Calu3 (cell line): ENCODE results near the gene JCHAIN. TPM values are rescaled to one million over a fixed set of nuclear protein-coding genes. Genes with fewer than 3 reads are reported as not detected.
"Not testable (repeated sequence)": the region's sequence is repeated elsewhere in the genome, so short reads cannot be mapped to it uniquely, and the experiment has no call there.

ENCODE experiments used
- BruUV-seq: library from RNA; stranded (reverse); fragments of 400-500 nt; replicated peaks from 2 replicates; lab custom pipeline; 2021; lab: Mats Ljungman, UMichigan
- CTCF ChIA-PET: fragments of 300-600 bp; sonication (Branson Sonifier 250); formaldehyde crosslinking; loops from one replicate; lab custom pipeline; 2022; ENCODE audit warnings: antibody characterized with exemption; lab: Charles Lee
- DNase-seq: peaks from one replicate; pipeline ENCODE4 v3.0.0; 2022
- H3K27ac Mint-ChIP-seq: one replicate; pipeline ENCODE4 v1.8.0; 2022; ENCODE audit warnings: mixed read lengths; ENCODE audit not compliant: unreplicated experiment
- H3K27me3 Mint-ChIP-seq: one replicate; pipeline ENCODE4 v1.8.0; 2022; ENCODE audit warnings: mixed read lengths; ENCODE audit not compliant: unreplicated experiment
- H3K36me3 Mint-ChIP-seq: one replicate; pipeline ENCODE4 v1.8.0; 2022; ENCODE audit warnings: mild to moderate bottlenecking, moderate library complexity, mixed read lengths; ENCODE audit not compliant: insufficient read depth, unreplicated experiment
- H3K4me1 Mint-ChIP-seq: one replicate; pipeline ENCODE4 v1.8.0; 2022; ENCODE audit warnings: mild to moderate bottlenecking, low read depth, mixed read lengths; ENCODE audit not compliant: unreplicated experiment
- H3K4me3 Mint-ChIP-seq: one replicate; pipeline ENCODE4 v1.8.0; 2022; ENCODE audit warnings: mild to moderate bottlenecking, low read depth, moderate library complexity, mixed read lengths; ENCODE audit not compliant: unreplicated experiment
- H3K9me3 Mint-ChIP-seq: one replicate; pipeline ENCODE4 v1.8.0; 2022; ENCODE audit warnings: low read depth, mixed read lengths; ENCODE audit not compliant: unreplicated experiment
- CTCF ChIP-seq: fragments of 200-600 bp; IDR thresholded peaks from one replicate; pipeline ENCODE4 v1.8.0; 2022; ENCODE audit warnings: antibody characterized with exemption; ENCODE audit not compliant: unreplicated experiment
- intact Hi-C: fragments of 100-400 bp; cut with micrococcal nuclease; formaldehyde crosslinking; loops from one replicate; pipeline ENCODE4 v1.10.0; 2022; ENCODE audit not compliant: unreplicated experiment
- total RNA-seq: library from RNA; stranded (reverse); gene quantifications from 2 replicates; pipeline ENCODE4 v1.2.3, GENCODE V29; 2022

JCHAIN gene
- total RNA-seq, 1 experiment from 2014 or later = not detected

- BruUV-seq = no TSS peak
- DNase-seq = no peak
- Mint-ChIP-seq H3K4me3 (no peak overlapping the region), H3K27ac (no peak overlapping the region), H3K27me3 (no peaks in the 10 kb centered on the region), H3K9me3 (no peaks in the 10 kb centered on the region), H3K4me1 (peaks cover 20% of the 10 kb centered on the region), H3K36me3 (peaks cover 4% of the 10 kb centered on the region)
- CTCF ChIA-PET = no interaction called here
- TF ChIP-seq CTCF = no peak
- intact Hi-C loops = no loop called here
Observed at GRCh38 chr4:70674191-70674590, 7.9 kb upstream of the JCHAIN start.

GRCh38 chr4:70671091-70671490, 4.8 kb upstream of the JCHAIN start:
- H3K4me1 Mint-ChIP-seq = peaks cover 20% of the 10 kb centered on the region
- CTCF ChIA-PET = interaction anchor here (0.6 to 1.9 kb wide), 2 partner anchors 19 to 68 kb away, joined by 3 to 4 read pairs; no protein-coding TSS in a partner anchor
- no TSS peak for BruUV-seq
- no peak for DNase-seq
- intact Hi-C loops = no loop called here
- TF ChIP-seq CTCF = no peak
- peaks cover 4% of the 10 kb centered on the region for H3K36me3 Mint-ChIP-seq
- no peak overlapping the region for H3K4me3 Mint-ChIP-seq
- peak overlapping the region; percentile 63 for H3K27ac Mint-ChIP-seq
- H3K9me3 Mint-ChIP-seq = no peaks in the 10 kb centered on the region
- H3K27me3 Mint-ChIP-seq = no peaks in the 10 kb centered on the region

GRCh38 chr4:70670332-70671014, 4.2 kb upstream of the JCHAIN start:
- BruUV-seq = no TSS peak
- no peak for TF ChIP-seq CTCF
- CTCF ChIA-PET = interaction anchor here (1.9 kb wide), 1 partner anchor 18 kb away, joined by 4 read pairs; no protein-coding TSS in a partner anchor
- H3K27ac Mint-ChIP-seq = peak overlapping the region; percentile 63
- H3K9me3 Mint-ChIP-seq = no peaks in the 10 kb centered on the region
- no peak overlapping the region for H3K4me3 Mint-ChIP-seq
- peaks cover 20% of the 10 kb centered on the region for H3K4me1 Mint-ChIP-seq
- H3K36me3 Mint-ChIP-seq = peaks cover 4% of the 10 kb centered on the region
- intact Hi-C loops = no loop called here
- no peak for DNase-seq
- no peaks in the 10 kb centered on the region for H3K27me3 Mint-ChIP-seq

GRCh38 chr4:70667740-70668535, 1.6 kb upstream of the JCHAIN start:
- DNase-seq = no peak
- no peak overlapping the region for H3K4me3 Mint-ChIP-seq
- no TSS peak for BruUV-seq
- CTCF ChIA-PET = no interaction called here
- H3K36me3 Mint-ChIP-seq = peaks cover 4% of the 10 kb centered on the region
- intact Hi-C loops = no loop called here
- no peak overlapping the region for H3K27ac Mint-ChIP-seq
- no peak for TF ChIP-seq CTCF
- H3K4me1 Mint-ChIP-seq = peaks cover 20% of the 10 kb centered on the region
- H3K9me3 Mint-ChIP-seq = no peaks in the 10 kb centered on the region
- no peaks in the 10 kb centered on the region for H3K27me3 Mint-ChIP-seq

- H3K4me1 Mint-ChIP-seq, H3K27ac Mint-ChIP-seq, CTCF ChIA-PET, H3K9me3 Mint-ChIP-seq, H3K4me3 Mint-ChIP-seq, H3K36me3 Mint-ChIP-seq, DNase-seq, BruUV-seq, H3K27me3 Mint-ChIP-seq, intact Hi-C loops: not testable (repeated sequence)
Observed at GRCh38 chr4:70661309-70661922, 4.9 kb downstream of the JCHAIN start.
